ENCODE results near the gene RAB10. TPM values are rescaled to one million over a fixed set of nuclear protein-coding genes. Genes with fewer than 3 reads are reported as not detected.
"Not testable (repeated sequence)": the region's sequence is repeated elsewhere in the genome, so short reads cannot be mapped to it uniquely, and the experiment has no call there.

RAB10 gene
- total RNA-seq, 1 donor from 2014 or later = 91.9 TPM

DNA sequence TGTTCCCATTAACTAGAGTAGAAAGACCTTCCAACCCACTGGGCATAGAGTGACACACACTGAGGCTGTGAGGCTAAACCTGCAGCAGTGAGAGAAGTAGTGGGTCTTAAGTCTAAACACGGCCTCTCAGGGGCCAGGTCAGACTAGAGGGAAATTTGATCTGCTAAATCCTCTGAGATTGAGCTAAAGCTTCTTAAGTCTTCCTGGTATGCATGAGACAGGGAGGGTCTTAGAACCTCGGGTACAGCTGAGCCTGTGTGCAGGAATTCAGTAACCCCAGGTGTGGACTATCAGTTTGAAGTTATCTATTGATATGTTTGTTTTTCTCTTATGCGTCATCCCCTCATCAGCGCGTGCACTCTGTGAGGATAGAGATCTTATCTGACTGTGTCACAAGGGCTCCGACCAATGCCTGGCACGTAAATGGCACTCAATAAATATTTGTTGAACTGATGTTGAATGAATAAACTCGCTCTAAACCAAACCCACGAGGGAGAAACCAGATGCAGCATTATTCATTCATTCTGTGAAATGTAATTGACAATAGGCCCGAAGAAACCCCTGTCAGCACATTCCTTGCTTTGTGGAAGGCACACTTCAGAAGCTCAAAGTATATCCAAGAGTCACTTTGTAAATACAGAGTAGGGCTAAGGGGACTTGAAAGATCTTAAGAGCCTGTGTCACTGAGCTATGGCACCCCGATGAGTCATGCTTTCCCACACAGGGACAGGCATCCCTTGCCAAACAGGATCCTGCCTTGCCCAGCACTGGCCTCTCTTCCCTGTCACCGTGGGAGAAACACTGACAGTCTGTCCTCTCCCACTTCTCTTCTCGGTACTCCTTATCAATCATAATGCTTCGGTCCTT, 21.7 kb upstream of the RAB10 start:
- intact Hi-C loops (cut with DNase I) = no loop called here
- ATAC-seq (ENCODE audit: poor library complexity) (peak; percentile 86), DNase-seq (no peak)

DNA sequence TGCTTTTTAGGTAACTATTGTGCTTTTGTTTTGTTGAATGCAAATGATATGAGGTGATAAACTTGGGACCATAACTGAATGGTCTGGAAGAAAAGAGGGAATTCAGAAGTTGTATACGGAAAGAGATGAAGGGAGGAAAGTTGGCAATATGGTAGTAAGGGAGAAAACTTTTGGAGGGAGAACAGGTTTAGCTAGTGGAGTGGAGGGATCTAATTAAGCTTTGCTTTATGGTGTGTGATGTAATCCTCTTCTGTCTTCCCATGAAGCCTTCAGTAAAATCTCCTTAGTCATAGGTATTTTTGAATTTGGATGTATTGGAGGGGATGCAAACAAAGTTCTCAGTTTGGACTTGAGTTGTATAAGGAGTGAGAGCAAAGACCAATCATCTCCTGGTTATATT, 20.2 kb upstream of the RAB10 start:
- no peak for ATAC-seq (ENCODE audit: poor library complexity)

DNA sequence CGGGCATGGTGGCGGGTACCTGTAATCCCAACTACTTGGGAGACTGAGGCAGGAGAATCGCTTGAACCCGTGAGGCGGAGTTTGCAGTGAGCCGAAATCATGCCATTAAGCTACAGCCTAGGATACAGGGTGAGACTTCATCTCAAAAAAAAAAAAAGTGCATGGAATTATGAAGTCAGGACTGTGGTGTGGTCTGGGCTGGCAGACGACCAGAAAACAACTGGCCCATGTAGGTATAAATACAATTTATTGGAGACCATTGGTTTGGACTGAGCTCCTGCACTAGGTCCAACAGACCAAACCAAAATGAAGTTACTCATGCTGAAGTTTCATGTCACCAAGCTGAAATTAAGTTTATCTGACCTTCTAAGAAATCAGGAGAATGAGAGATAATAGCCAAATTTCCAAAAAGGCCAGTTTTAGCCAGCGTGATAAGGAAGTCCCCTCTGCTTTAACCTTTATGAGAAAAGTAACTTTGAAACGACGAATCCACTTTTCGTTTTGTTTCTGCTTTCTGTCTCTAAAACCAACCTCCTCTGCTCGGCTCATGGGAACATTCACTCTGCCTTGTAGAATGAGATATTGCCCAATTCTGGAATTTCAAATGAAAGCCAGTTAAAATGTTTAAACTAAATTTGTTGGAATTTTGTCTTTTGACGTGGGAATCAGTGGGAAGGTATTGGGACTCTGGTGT, 17.7 kb upstream of the RAB10 start:
- DNase-seq = no peak
- no peak for ATAC-seq (ENCODE audit: poor library complexity)
- intact Hi-C loops (cut with DNase I) = no loop called here

More for the DNA sequence above, 20.2 kb upstream of the RAB10 start:
- intact Hi-C loops (cut with DNase I) = no loop called here
- DNase-seq = no peak

DNA sequence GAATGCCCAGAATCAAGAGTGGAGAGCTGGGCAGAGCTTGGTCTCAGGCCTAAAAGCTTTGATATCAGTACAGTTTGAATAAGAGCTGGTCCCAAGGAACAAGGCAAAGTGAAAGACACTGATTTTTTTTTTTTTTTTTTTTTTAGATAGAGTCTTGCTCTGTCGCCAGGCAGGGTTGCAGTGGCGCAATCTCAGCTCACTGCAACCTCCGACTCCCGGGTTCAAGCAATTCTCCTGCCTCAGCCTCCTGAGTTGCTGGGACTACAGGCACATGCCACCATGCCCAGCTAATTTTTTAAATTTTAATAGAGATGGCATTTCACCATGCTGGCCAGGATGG, 17.2 kb upstream of the RAB10 start:
- ATAC-seq (ENCODE audit: poor library complexity); intact Hi-C loops (cut with DNase I); DNase-seq: not testable (repeated sequence)

DNA sequence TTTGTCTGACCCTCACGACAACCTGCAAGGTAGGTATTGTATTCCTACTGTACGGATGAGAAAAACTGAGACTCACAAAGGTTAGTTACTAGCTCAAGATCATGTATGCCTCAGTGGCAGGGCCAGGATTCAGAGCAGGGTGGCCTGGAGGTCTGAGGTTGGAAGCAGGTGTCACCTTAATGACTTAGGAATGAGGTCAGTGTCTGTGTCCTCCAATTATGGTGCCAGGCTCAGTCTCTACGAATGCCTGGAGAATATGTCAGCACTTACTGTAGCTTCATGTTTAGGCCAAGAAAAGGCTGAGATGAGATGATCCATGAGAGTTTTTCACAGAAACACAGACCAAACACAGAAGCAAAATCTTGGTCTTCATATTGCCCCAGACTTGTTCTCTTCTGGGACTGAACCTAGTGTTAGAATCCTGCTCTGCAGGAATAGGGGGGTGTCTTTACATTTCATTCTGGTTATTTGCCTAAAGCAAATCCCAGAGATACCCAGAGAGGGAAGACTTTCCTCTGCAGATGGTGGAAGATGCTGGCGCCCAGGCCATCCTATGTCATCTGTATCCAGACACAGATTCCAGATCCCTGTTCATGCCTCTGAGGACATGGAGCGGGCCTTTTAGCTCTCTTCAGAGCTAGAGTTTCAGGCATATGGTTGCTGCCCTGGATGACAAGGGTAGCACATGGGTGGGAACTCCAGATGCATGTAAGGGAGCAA, 16.3 kb upstream of the RAB10 start:
- intact Hi-C loops (cut with DNase I) = no loop called here
- DNase-seq (no peak), ATAC-seq (ENCODE audit: poor library complexity) (no peak)

DNA sequence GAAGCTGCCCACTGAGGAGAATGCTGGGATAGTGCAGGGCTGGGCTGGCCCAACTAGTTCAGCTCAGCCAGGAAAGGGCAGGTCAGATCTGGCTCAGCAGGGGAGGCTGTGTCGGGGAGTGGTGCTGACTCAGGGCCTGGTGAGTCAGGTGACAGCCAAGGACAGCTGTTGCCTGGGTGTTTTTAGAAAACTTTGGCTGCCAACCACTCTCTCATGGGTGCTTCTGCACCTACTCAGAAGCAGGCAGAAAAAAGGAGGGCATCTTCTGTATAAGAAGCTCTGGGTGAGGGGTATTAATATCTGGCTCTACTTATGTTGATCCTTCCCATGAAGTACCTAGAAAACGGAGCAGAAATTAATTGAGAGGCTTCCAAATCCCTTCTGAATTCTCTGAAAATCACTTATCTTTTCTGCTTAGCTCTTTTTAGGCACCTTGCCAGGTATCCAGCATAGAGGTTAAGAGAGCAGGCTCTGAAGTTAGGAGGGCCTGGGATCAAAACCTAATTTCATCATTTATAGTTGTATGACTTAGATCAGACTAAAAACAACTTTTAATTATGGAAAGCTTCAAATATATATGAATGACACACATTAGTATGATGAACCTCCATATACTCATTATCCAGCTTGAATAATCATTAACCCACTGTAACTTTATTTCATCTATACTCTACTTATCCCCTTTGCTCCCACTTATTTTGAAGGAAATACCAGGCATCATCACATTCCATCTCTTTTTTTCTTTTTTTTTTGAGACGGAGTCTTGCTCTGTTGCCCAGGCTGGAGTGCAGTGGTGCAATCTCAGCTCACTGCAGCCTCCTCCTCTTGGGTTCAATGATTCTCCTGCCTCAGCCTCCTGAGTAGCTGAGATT, 15.5 kb upstream of the RAB10 start:
- intact Hi-C loops (cut with DNase I) = no loop called here
- DNase-seq (peak; percentile 75), ATAC-seq (ENCODE audit: poor library complexity) (peak; percentile 97)

DNA sequence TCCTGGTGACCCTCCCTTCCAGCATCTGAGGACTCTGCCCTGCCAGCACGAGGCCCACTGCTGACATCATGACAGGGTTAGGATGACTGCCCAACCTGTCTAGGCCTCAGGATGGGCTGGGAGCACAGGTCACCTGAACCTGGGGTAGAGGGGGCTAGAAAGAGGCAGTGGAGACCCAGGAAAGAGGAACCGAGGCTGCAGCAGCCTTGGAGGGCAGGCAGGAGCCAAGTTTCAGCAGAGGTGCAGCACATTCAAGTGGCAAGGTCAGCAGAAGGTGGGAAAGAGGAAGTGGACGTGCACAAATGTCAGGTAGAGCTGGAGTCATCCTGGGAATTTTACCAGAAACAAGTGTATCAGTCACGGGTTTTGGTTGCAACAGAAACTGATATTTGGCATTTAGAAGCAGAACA, 13.6 kb upstream of the RAB10 start:
- DNase-seq = no peak
- ATAC-seq (ENCODE audit: poor library complexity) = no peak
- intact Hi-C loops (cut with DNase I) = no loop called here

DNA sequence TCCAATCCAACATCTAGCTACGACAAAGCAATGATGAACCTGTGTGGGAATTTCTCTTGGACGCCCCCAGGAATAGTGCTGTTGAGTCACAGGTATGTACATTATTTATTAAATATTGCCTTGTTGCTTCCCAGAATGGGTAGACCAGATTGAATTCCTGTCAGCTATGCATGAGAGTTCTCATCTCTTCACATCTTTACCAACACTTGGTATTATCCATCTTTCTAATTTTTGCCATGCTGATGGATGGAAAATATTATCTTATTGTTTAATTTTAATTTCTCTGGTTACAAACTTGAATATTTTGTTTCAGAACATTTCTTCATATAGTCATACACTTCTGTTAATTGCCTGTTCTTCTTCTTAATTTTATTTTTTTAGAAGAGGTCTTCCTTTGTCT, 9.6 kb upstream of the RAB10 start:
- no peak for ATAC-seq (ENCODE audit: poor library complexity)

DNA sequence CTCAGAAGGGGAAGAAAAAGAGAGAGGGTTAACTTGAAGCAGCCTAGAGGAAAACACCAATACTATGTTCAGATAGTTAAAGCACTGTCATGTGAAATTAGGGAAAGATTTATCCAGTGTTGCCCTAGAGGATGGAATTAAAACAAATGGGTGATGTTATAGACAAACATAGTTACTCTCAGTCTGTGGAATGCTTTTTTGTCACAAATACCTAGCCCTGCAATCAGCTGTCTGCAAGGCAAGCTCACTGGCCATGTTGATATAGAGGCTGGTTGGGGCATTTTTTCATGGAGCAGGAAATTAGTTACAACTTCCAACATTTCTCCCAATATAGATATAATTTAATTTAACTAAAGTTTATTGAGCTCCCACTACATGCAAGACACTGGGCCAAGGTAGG, 8.4 kb upstream of the RAB10 start:
- no peak for ATAC-seq (ENCODE audit: poor library complexity)

More for the DNA sequence above, 9.6 kb upstream of the RAB10 start:
- intact Hi-C loops (cut with DNase I) = no loop called here
- DNase-seq = no peak

DNA sequence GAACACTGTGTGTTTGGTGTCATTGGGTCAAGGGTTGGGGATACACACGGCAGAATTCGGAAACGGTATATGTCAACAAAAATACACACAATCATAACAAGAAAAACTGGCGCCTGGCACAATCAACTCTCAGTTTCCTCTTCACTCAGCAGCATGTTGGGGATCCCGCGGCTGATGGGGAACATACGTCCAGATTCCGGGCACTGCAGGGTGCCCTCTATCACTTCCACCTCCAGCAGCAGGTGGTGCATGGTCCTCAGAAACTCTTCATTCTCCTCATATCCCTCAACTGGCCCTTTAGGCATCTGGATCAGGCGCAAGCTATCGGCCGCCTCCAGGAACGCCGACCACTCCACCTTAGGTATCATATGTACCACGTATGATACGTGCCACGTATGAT, 5.8 kb upstream of the RAB10 start:
- DNase-seq; ATAC-seq (ENCODE audit: poor library complexity); intact Hi-C loops (cut with DNase I): not testable (repeated sequence)

More for the DNA sequence above, 8.4 kb upstream of the RAB10 start:
- intact Hi-C loops (cut with DNase I) = no loop called here
- DNase-seq = no peak

DNA sequence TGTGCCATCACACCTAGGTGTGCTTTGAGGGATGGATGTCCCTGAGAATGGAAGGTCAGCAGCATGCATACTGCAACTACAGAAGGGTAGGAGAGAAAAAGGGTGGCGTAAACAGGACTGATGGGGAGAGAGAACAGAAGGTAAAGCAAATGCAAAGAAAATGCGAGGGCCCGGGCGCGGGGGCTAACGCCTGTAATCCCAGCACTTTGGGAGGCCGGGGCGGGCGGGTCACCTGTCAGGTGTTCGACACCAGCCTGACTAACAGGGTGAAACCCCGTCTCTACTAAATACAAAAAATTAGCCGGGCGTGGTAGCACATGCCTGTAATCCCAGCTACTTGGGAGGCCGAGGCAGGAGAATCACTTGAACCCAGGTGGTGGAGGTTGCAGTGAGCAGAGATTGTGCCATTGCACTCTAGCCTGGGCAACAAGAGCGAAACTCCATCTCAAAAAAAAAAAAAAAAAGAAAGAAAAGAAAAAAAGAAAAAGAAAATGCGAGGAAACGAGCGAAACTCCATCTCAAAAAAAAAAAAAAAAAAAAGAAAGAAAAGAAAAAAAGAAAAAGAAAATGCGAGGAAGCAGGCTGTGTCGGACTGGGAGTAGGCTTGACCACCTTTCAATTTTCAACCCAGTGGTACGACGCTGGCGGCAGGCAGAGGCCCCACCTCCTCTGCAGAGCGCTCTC, 1.2 kb upstream of the RAB10 start:
- DNase-seq; intact Hi-C loops (cut with DNase I): not testable (repeated sequence)
- peak; percentile 41 for ATAC-seq (ENCODE audit: poor library complexity)

DNA sequence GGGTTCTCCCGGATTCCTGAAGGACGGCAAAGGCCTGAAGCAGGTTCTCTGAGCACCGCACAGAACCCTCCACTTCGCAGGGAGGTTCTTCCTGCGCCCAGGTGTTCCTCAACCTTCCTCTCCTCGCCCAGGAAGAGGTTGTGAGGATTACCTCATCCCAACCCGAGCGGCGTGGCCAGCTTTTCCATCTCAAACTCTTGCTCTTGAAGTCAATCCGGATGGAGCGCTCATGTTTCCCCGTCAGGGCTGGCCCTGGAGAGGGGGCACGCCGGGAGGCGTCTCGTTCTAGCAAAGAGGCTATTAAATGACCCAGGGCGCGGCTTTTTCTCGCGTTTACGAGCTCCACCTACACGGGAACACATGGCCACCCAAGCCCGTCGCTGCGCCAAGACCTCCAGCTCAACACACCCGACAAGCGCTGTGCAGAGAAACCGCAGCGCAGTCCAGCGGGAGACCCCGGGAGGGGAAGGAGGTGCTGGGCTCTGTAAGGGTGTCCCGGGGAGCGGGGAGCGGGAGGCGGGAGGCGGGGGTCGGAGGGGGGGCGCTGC, 540 bp upstream of the RAB10 start:
- ATAC-seq (ENCODE audit: poor library complexity) = peak; percentile 48
- peak; percentile 63 for DNase-seq
- intact Hi-C loops (cut with DNase I) = no loop called here

DNA sequence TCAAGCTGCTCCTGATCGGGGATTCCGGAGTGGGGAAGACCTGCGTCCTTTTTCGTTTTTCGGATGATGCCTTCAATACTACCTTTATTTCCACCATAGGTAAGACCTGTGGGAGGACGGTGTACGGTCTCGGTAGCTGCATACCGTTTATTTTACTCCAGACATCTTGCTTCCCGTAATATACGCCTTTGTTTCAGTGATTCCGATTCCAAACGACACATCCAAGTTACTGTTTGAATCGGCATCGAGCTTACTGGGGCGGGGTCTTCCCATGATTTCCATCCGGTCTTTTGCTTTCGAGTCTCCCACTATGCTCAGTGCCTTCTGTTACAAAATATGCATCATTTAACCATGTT, 731 bp downstream of the RAB10 start:
- intact Hi-C loops (cut with DNase I) = no loop called here
- ATAC-seq (ENCODE audit: poor library complexity) (no peak), DNase-seq (no peak)

DNA sequence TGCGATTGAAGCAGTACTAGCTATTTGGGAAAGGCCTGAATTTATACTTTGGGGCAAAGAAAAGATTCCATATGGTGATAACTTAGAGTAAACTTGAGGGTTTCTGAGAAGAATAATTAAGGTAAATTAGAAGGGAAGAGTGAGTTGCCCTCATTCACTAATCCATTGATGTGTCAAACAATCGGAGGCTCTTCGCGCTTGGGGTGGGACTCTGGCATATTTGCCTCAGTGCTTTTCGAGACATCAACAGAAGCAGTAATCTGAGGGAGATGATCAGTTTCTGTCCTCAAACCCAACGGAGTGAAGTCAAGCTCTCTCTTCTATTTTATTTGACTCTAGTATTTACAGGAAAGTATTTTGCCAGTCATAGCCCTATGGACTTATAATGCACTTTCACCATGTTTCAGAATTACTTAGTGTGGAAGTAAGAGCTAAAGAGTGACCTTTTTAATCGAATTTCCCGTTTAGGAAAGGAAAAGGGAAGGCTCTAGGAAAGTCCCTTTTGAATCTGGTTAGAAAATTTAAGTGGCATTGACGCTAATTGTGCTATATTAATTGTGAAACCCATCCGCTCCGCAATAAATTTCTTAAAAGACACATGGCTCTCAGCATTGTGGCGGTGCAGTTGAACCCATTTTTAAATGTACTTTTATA, 1.3 kb downstream of the RAB10 start:
- no peak for DNase-seq
- intact Hi-C loops (cut with DNase I) = no loop called here
- no peak for ATAC-seq (ENCODE audit: poor library complexity)

DNA sequence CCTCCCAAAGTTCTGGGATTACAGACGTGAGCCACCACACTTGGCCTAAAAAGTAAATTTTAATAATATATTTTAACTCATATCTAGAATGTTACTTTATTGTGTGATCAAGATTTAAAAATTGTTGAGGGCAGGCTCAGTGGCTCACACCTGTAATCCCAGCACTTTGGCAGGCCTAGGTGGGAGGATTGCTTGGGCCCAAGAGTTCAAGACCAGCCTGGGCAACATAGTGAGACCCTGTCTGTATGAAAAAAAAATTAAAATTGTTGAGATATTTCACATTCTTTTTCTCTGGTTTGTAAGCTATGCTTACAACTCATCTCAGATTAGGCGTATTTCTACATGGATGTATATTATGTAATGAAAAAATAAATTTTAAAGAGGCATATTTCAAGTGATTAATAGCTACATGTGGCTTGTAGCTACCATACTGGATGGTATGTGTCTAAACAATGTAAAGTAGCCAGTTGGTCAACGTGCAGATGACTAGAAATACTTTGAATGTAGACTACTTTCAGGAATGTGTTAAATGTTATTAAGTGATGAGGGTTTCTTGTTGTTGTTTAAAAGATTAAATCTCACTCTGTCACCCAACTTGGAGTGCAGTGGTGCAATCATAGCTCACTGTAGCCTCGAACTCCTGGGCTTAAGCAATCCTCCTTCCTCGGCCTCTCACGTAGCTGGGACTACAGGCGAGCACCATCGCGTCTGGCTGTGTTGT, 5.9 kb downstream of the RAB10 start:
- ATAC-seq (ENCODE audit: poor library complexity) (no peak), DNase-seq (no peak)
- intact Hi-C loops (cut with DNase I) = no loop called here

DNA sequence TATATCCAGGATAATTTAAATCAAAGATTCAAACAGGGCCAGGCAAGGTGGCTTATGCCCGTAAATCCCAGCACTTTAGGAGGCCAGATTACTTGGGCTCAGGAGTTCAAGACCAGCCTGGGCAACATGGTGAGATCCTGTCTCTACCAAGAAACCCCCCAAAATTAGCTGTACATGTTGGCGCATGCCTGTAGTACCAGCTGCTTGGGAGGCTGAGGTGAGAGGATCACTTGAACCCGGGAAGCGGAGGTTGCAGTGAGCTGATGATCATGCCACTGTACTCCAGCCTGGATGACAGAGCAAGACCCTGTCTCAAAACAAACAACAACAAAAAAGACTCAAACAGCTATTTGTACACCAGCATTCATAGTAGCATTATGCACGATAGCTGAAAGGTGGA, 9.2 kb downstream of the RAB10 start:
- intact Hi-C loops (cut with DNase I) = no loop called here
- no peak for ATAC-seq (ENCODE audit: poor library complexity)
- no peak for DNase-seq

All from Right ventricle myocardium superior (tissue), 1 donor.